Measurements from ENCODE around the gene NCOA4. TPM values are rescaled to one million over a fixed set of nuclear protein-coding genes. Genes with fewer than 3 reads are reported as not detected.
"Not testable (repeated sequence)": the region's sequence is repeated elsewhere in the genome, so short reads cannot be mapped to it uniquely, and the experiment has no call there.

NCOA4 gene
- polyA plus RNA-seq, 6 donors from 2014 or later, result 145 to 251 (median 154) TPM

GRCh38 chr10:46005383-46005782, 25.0 kb downstream of the NCOA4 start:
- no peak overlapping the region for H3K27ac Mint-ChIP-seq
- no peak for DNase-seq
- H3K36me3 Mint-ChIP-seq, result peaks cover 17 to 26% of the 10 kb centered on the region in 2 donors
- no peaks in the 10 kb centered on the region for H3K4me1 Mint-ChIP-seq
- H3K4me3 Mint-ChIP-seq, result no peak overlapping the region
- peaks cover 0 to 2% (median 0%) of the 10 kb centered on the region in 7 donors for H3K9me3 Mint-ChIP-seq
- ATAC-seq (ENCODE audit: low read depth in 2 of 2), result no peak
- no peaks in the 10 kb centered on the region for H3K27me3 Mint-ChIP-seq

- ATAC-seq (ENCODE audit: low read depth in 2 of 2), result no peak
- H3K9me3 Mint-ChIP-seq, result peaks cover 0 to 2% (median 0%) of the 10 kb centered on the region in 7 donors
- H3K4me3 Mint-ChIP-seq, result no peak overlapping the region
- H3K27ac Mint-ChIP-seq, result no peak overlapping the region
- peaks cover 21 to 29% of the 10 kb centered on the region in 2 donors for H3K36me3 Mint-ChIP-seq
- no peaks in the 10 kb centered on the region for H3K4me1 Mint-ChIP-seq
- no peaks in the 10 kb centered on the region for H3K27me3 Mint-ChIP-seq
- DNase-seq, result no peak
Measured at GRCh38 chr10:46004963-46005362, 25.5 kb downstream of the NCOA4 start.

GRCh38 chr10:46002916-46003693, 27.3 kb downstream of the NCOA4 start:
- Mint-ChIP-seq H3K4me1 (no peaks in the 10 kb centered on the region), H3K27me3 (no peaks in the 10 kb centered on the region), H3K9me3 (peaks cover 0 to 10% (median 4%) of the 10 kb centered on the region in 7 donors), H3K36me3 (peaks cover 31 to 34% of the 10 kb centered on the region in 2 donors), H3K4me3 (peak overlapping the region in 1 of 8 donors; percentile 35), H3K27ac (peak overlapping the region in 2 of 6 donors; percentile 18 to 49)
- no peak for ATAC-seq (ENCODE audit: low read depth in 2 of 2)
- DNase-seq, result no peak

GRCh38 chr10:46002189-46002687, 28.2 kb downstream of the NCOA4 start:
- not testable (repeated sequence) for H3K4me1 Mint-ChIP-seq; H3K27me3 Mint-ChIP-seq; ATAC-seq (ENCODE audit: low read depth in 2 of 2); H3K27ac Mint-ChIP-seq; H3K4me3 Mint-ChIP-seq; DNase-seq
- peaks cover 33 to 34% of the 10 kb centered on the region in 2 donors for H3K36me3 Mint-ChIP-seq
- peaks cover 0 to 10% (median 4%) of the 10 kb centered on the region in 7 donors for H3K9me3 Mint-ChIP-seq

GRCh38 chr10:46001187-46001756, 29.2 kb downstream of the NCOA4 start:
- Mint-ChIP-seq H3K27me3 (no peaks in the 10 kb centered on the region), H3K27ac (no peak overlapping the region), H3K4me1 (peaks cover 0 to 5% (median 0%) of the 10 kb centered on the region in 3 donors), H3K36me3 (peaks cover 36% of the 10 kb centered on the region in 2 donors), H3K4me3 (no peak overlapping the region), H3K9me3 (peaks cover 0 to 10% (median 4%) of the 10 kb centered on the region in 7 donors)
- DNase-seq (no peak), ATAC-seq (ENCODE audit: low read depth in 2 of 2) (no peak)

GRCh38 chr10:46000538-46000937, 29.9 kb downstream of the NCOA4 start:
- DNase-seq, result no peak
- peaks cover 0 to 5% (median 0%) of the 10 kb centered on the region in 3 donors for H3K4me1 Mint-ChIP-seq
- peaks cover 0 to 10% (median 4%) of the 10 kb centered on the region in 7 donors for H3K9me3 Mint-ChIP-seq
- no peak for ATAC-seq (ENCODE audit: low read depth in 2 of 2)
- no peaks in the 10 kb centered on the region for H3K27me3 Mint-ChIP-seq
- H3K27ac Mint-ChIP-seq, result no peak overlapping the region
- H3K4me3 Mint-ChIP-seq, result no peak overlapping the region
- H3K36me3 Mint-ChIP-seq, result peaks cover 36% of the 10 kb centered on the region in 2 donors

GRCh38 chr10:45999955-46000354, 30.5 kb downstream of the NCOA4 start:
- H3K4me1 Mint-ChIP-seq; DNase-seq; H3K27me3 Mint-ChIP-seq; H3K27ac Mint-ChIP-seq; H3K4me3 Mint-ChIP-seq; ATAC-seq (ENCODE audit: low read depth in 2 of 2): not testable (repeated sequence)
- Mint-ChIP-seq H3K36me3 (peaks cover 36% of the 10 kb centered on the region in 2 donors), H3K9me3 (peaks cover 0 to 10% (median 4%) of the 10 kb centered on the region in 7 donors)

GRCh38 chr10:45997994-45998763, 32.2 kb downstream of the NCOA4 start:
- no peak overlapping the region for H3K27ac Mint-ChIP-seq
- peaks cover 0 to 5% (median 0%) of the 10 kb centered on the region in 3 donors for H3K4me1 Mint-ChIP-seq
- H3K36me3 Mint-ChIP-seq, result peaks cover 31 to 40% of the 10 kb centered on the region in 2 donors
- no peaks in the 10 kb centered on the region for H3K27me3 Mint-ChIP-seq
- no peak overlapping the region for H3K4me3 Mint-ChIP-seq
- H3K9me3 Mint-ChIP-seq, result peaks cover 0 to 10% (median 4%) of the 10 kb centered on the region in 7 donors
- ATAC-seq (ENCODE audit: low read depth in 2 of 2) (no peak), DNase-seq (no peak)

GRCh38 chr10:45997557-45997956, 32.9 kb downstream of the NCOA4 start:
- peak overlapping the region in 1 of 8 donors; percentile 37 for H3K4me3 Mint-ChIP-seq
- no peaks in the 10 kb centered on the region for H3K27me3 Mint-ChIP-seq
- ATAC-seq (ENCODE audit: low read depth in 2 of 2) (no peak), DNase-seq (no peak)
- H3K27ac Mint-ChIP-seq, result peak overlapping the region in 2 of 6 donors; percentile 22 to 78
- peaks cover 0 to 5% (median 0%) of the 10 kb centered on the region in 3 donors for H3K4me1 Mint-ChIP-seq
- H3K9me3 Mint-ChIP-seq, result peaks cover 0 to 10% (median 4%) of the 10 kb centered on the region in 7 donors
- peaks cover 28 to 39% of the 10 kb centered on the region in 2 donors for H3K36me3 Mint-ChIP-seq

- peak overlapping the region in 1 of 8 donors; percentile 12 for H3K4me3 Mint-ChIP-seq
- H3K4me1 Mint-ChIP-seq; H3K27me3 Mint-ChIP-seq; DNase-seq; H3K27ac Mint-ChIP-seq; H3K36me3 Mint-ChIP-seq; H3K9me3 Mint-ChIP-seq; ATAC-seq (ENCODE audit: low read depth in 2 of 2): not testable (repeated sequence)
Measured at GRCh38 chr10:45985590-45985989, 44.8 kb downstream of the NCOA4 start.

- not testable (repeated sequence) for ATAC-seq (ENCODE audit: low read depth in 2 of 2); DNase-seq; H3K4me3 Mint-ChIP-seq; H3K9me3 Mint-ChIP-seq; H3K36me3 Mint-ChIP-seq; H3K4me1 Mint-ChIP-seq; H3K27me3 Mint-ChIP-seq; H3K27ac Mint-ChIP-seq
Measured at GRCh38 chr10:45984473-45984872, 46.0 kb downstream of the NCOA4 start.

GRCh38 chr10:45983538-45984186, 46.8 kb downstream of the NCOA4 start:
- H3K4me3 Mint-ChIP-seq, H3K4me1 Mint-ChIP-seq, H3K27me3 Mint-ChIP-seq, H3K36me3 Mint-ChIP-seq, H3K9me3 Mint-ChIP-seq: not testable (repeated sequence)
- ATAC-seq (ENCODE audit: low read depth in 2 of 2), result peak; percentile 47 to 58
- H3K27ac Mint-ChIP-seq, result peak overlapping the region in 1 of 6 donors; percentile 30
- DNase-seq, result peak; percentile 14

GRCh38 chr10:45981367-45981766, 49.1 kb downstream of the NCOA4 start:
- ATAC-seq (ENCODE audit: low read depth in 2 of 2); H3K27ac Mint-ChIP-seq; H3K27me3 Mint-ChIP-seq; H3K4me1 Mint-ChIP-seq; H3K4me3 Mint-ChIP-seq; DNase-seq; H3K9me3 Mint-ChIP-seq; H3K36me3 Mint-ChIP-seq: not testable (repeated sequence)

Measured in naive B cell (primary cell).